AG10803 (cell line): ENCODE results near the gene PLCB1.
"Not testable (repeated sequence)": the region's sequence is repeated elsewhere in the genome, so short reads cannot be mapped to it uniquely, and the experiment has no call there.

Experiments
- DNase-seq: peaks from one replicate; pipeline ENCODE4 v3.0.0; 2010; ENCODE audit warnings: low read depth
- H3K4me3 ChIP-seq: 2 replicates; pipeline ENCODE4 v1.5.1; 2011; ENCODE audit warnings: mild to moderate bottlenecking, low read length, control low read depth
- TF ChIP-seq, protein P1 (sequence below): conservative IDR thresholded peaks from 2 replicates; pipeline ENCODE4 v1.5.1; 2011; ENCODE audit warnings: mild to moderate bottlenecking, low read length, control low read depth, inconsistent platforms

Gene PLCB1

DNA sequence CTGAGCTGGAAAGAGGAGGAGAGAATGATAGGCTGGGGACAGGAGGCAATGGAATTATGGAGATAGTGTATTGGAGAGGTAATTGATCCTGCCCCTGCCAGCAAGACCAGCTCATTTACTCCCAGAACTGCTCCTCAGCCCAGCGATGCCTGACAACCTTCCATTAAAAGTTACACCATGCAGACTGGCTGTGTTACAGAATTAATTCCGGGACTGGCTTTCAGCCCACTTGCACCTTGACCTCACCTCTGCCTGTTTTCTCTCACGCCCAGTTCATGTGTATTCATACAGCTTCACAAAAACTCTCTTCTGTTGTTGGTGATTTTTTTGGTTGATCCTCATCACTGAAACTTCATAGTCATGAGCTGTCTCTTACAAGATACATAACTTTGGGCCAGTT lies 207.3 kb downstream of the PLCB1 start:
- DNase-seq: no peak
- no peak overlapping the region for H3K4me3 ChIP-seq
- TF ChIP-seq, protein P1, sequence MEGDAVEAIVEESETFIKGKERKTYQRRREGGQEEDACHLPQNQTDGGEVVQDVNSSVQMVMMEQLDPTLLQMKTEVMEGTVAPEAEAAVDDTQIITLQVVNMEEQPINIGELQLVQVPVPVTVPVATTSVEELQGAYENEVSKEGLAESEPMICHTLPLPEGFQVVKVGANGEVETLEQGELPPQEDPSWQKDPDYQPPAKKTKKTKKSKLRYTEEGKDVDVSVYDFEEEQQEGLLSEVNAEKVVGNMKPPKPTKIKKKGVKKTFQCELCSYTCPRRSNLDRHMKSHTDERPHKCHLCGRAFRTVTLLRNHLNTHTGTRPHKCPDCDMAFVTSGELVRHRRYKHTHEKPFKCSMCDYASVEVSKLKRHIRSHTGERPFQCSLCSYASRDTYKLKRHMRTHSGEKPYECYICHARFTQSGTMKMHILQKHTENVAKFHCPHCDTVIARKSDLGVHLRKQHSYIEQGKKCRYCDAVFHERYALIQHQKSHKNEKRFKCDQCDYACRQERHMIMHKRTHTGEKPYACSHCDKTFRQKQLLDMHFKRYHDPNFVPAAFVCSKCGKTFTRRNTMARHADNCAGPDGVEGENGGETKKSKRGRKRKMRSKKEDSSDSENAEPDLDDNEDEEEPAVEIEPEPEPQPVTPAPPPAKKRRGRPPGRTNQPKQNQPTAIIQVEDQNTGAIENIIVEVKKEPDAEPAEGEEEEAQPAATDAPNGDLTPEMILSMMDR: no peak

- TF ChIP-seq, protein P1: no peak
- no peak for DNase-seq
- no peak overlapping the region for H3K4me3 ChIP-seq
Measured at GRCh38 chr20:8342391-8342790, 210.3 kb downstream of the PLCB1 start.

- TF ChIP-seq, protein P1: no peak
- H3K4me3 ChIP-seq: no peak overlapping the region
- no peak for DNase-seq
Measured at GRCh38 chr20:8344106-8344505, 212.0 kb downstream of the PLCB1 start.

GRCh38 chr20:8344631-8345030 lies 212.6 kb downstream of the PLCB1 start:
- no peak for DNase-seq
- TF ChIP-seq, protein P1: no peak

GRCh38 chr20:8346700-8347270 lies 214.7 kb downstream of the PLCB1 start:
- no peak for DNase-seq
- TF ChIP-seq, protein P1: no peak

More at GRCh38 chr20:8344631-8345030, 212.6 kb downstream of the PLCB1 start:
- H3K4me3 ChIP-seq: no peak overlapping the region

DNA sequence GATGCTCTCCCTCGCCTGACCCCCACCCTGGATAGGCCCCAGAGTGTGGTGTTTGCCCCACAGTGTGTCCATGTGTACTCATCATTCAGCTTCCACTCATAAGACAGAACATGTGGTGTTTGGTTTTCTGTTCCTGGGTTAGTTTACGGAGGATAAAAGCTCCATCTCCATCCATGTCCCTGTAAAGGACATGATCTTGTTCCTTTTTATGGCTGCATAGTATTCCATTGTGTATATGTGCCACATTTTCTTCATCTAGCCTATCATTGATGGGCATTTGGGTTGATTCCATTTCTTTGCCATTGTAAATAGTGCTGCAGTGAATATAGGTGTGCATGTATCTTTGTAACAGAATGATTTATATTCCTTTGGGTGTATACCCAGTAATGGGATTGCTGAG lies 218.2 kb downstream of the PLCB1 start:
- not testable (repeated sequence) for DNase-seq, H3K4me3 ChIP-seq

More at GRCh38 chr20:8346700-8347270, 214.7 kb downstream of the PLCB1 start:
- no peak overlapping the region for H3K4me3 ChIP-seq

- TF ChIP-seq, protein P1: no peak
- no peak for DNase-seq
Measured at GRCh38 chr20:8352486-8352885, 220.4 kb downstream of the PLCB1 start.

DNA sequence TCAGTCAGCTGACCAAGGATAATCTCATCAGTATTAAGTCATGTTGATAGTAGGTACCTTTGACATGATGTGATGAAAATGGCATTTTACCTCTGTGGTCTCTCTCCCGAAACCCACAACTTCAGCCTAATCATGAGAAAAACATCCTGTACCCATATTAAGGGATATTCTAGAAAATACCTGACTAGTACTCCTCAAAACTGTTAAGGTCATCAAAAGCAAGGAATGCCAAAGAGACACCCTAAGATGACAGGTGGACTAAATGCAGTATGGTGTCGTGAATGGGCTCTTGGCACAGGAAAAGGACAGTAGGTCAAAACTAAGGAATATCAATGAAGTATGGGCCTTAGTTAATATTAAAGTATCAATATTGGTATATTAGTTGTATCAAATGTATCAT lies 221.4 kb downstream of the PLCB1 start:
- TF ChIP-seq, protein P1: no peak
- no peak overlapping the region for H3K4me3 ChIP-seq
- no peak for DNase-seq

More at GRCh38 chr20:8352486-8352885, 220.4 kb downstream of the PLCB1 start:
- H3K4me3 ChIP-seq: no peak overlapping the region
